Upper lobe of left lung (tissue), 4 donors: Measurements from ENCODE around the gene SLC35F3.

Experiments used
- CTCF ChIP-seq, 6 experiments: fragments of 450-650 bp in 4 of 6; fragments of 200-600 bp in 2 of 6; sonication (generic) in 2 of 6; IDR thresholded peaks; one replicate each; pipeline ENCODE4 v1.5.1; 2016 to 2019; ENCODE audit warnings: antibody characterized with exemption in 6 of 6
- POLR2A ChIP-seq, 4 donors: fragments of 450-650 bp; IDR thresholded peaks; one replicate each; pipeline ENCODE4 v1.5.1; 2016 to 2017; ENCODE audit warnings: antibody characterized with exemption in 4 of 4, mild to moderate bottlenecking in 2 of 4
- POLR2AphosphoS5 ChIP-seq, 2 donors: sonication (generic); formaldehyde crosslinking; IDR thresholded peaks; one replicate each; pipeline ENCODE4 v1.5.1; 2017; ENCODE audit warnings: antibody characterized with exemption in 2 of 2

GRCh38 chr1:234150892-234151291, 246.4 kb downstream of the SLC35F3 start:
- no peak for TF ChIP-seq CTCF (IDR thresholded peaks at IDR 0.05)
- TF ChIP-seq POLR2A (IDR thresholded peaks at IDR 0.05) = no peak
- no peak for TF ChIP-seq POLR2AphosphoS5 (IDR thresholded peaks at IDR 0.05)
